GM19452 (cell line): ENCODE data around the gene CCDC32.

Experiments
- ATAC-seq: cut with Tn5 transposase; IDR thresholded peaks from one replicate; pipeline ENCODE4 v1.9.1; 2021; ENCODE audit not compliant: unreplicated experiment

The CCDC32 gene

DNA sequence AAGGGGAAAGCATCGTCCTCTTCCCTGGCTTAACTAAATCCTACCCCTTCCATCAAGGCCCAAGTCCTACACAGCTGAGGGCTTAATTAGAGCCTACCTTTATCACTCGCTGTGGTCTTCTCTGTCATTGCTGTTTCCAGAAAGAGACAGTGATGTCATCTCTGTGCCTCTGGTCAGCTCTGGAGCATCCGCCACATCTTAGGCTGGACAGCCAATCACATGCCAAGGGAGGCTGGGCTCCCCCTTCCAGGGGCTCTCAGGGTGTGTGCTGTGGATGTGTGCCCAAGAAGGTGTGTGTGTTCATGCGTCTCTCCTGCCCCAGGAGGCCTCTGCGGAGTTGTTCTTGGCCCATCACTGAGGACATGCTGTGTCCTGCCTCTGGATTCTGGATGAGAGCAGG, 51.2 kb downstream of the CCDC32 start:
- ATAC-seq = no peak

DNA sequence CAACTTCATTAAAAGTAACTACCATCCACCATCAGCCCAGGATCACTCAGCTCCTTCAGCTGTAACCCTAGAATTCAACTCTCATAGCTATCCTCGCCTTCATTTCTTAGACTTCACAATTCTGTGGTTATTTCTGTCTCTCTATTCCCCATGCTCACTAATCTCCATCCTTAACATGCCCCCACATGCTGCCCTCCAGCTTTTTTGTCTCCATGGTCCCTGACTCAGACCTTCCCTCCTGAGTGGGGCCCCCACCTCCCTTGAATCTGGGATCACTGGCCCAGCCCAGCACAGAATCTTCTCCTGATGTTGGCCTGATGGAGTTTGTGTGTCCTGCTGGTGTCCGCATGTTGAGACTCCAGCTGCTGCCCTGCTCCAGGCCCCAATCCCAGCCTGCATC, 52.4 kb downstream of the CCDC32 start:
- ATAC-seq = no peak

DNA sequence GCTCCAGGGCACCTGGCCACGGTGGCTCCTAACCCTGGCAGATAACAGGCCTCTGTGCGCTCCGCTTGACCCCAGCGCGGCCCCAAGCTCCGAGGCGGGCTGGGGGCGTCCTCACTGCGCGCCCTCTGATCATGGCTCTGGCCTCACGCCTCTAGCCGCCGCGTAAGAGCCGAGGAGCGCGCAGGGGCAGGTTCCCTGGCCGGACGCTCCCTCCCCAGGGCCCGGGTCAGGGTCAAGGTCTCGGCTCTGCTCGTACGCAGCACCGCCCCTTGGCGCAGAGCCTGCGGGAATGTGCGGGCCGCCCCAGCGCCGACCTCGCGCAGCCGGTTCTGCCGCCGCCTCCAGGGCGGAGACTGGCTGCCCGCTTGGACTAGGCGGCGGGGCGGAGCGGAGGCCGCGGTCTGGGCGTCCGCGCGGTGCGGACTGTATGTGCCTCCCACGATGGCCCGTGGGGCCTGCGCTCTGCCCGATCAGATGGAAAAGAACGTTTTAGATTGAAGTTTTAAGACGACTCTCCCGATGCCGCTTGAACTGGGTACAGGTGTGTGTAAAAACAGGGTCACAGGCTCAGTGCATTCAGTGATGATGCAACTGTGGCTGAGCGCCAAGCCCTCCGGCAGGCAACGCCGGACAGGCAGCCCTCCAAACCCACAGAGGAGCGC, 53.2 kb downstream of the CCDC32 start:
- peak; percentile 38 for ATAC-seq

DNA sequence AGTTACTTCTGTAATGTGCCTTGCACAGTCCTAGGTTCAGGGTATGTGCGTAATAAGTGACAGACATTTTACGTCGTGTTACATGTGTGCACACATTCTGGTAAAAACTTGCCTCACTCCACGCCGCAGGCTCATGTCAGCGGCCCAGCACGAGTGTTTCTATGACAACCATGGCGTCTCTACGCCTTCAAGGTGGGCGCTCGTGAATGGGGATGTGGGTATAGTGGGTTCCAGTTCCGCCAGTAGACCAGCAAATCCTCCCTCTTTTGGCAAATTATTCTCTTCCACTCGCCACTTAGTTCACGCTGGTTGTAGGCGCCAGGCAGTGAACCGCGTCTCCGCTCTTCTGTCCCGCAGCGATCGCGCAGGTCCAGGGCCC, 53.8 kb downstream of the CCDC32 start:
- ATAC-seq = peak; percentile 65

DNA sequence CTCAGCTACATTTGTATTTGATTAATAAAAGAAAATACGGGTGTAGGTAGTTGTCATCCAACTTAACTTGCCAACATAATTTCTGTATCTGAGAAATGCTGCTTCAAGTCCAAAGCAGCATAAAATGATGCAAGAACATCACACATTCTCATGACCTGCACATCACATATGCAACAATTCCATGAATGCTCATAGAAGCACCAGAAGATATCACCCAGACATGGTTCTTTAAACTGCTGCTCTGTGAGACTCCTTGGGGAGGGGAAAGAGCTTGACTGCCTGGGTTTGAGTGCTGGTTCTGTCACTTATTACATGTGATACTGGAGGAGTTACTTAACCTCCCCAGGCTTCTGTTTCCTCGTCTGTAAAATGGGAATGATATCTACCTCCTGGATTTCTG, 54.6 kb downstream of the CCDC32 start:
- ATAC-seq = no peak

DNA sequence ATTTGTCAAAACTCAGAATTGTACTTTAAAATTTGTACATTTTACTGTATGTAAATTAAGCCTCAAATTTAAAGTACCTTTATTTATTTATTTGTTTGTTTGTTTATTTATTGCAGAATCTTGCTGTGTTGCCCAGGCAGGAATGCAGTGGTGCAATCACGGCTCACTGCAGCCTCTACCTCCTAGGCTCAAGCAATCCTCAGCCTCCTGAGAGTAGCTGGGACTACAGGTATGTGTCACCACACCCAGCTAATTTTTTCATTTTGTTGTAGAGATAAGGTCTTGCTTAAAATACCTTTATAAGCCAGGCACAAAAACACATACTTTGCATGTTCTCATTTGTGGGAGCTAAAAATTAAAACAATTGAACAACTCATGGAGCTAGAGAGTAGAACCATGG, 56.6 kb downstream of the CCDC32 start:
- no peak for ATAC-seq

DNA sequence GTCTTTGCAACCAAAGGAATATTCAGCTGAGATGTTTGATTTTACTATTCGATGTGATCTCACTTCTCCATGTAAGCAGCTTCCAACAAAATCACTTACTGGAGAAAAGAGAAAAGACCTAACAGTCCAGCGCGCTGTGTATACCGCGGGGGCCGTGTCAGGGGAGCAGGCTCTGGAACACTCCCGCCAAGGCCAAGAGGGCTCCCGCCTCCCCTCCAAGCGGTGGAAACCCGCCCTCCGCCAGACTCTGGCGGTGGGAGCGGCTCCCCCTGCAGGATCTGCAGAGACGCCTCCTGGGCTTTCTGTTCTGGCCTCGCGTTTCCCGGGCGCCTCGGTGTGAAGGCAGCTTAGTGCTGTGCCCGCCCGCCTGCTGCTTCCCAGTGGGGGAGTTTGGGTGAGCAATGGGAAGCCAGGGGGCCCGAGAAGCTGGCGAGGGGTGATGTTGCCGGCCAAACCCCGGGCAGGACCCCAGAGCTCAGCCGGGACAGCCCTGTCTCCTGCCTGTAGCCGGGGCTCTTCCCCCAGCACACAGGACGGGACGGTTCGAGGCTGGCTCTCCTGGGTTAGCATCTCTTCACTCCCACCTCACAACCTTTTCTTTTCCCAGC, 57.8 kb downstream of the CCDC32 start:
- no peak for ATAC-seq
